ENCODE results near the gene CPNE5. TPM values are rescaled to one million over a fixed set of nuclear protein-coding genes. Genes with fewer than 3 reads are reported as not detected.
A peak's percentile ranks its signal among the peaks of the same experiment; 100 is the strongest.

The CPNE5 gene
- total RNA-seq, 1 donor: not detected

- no peak overlapping the region for H3K4me2 ChIP-seq (ENCODE audit: insufficient read depth, low read length)
- peak; percentile 37 for DNase-seq (ENCODE audit: insufficient read length, low spot score, missing footprints)
- no peak for TF ChIP-seq CTCF (IDR thresholded peaks at IDR 0.05; ENCODE audit: extremely low read depth, low read depth, low read length)
- no peaks in the 10 kb centered on the region for H4K20me1 ChIP-seq (ENCODE audit: insufficient read depth, low read length)
- no peaks in the 10 kb centered on the region for H3K36me3 ChIP-seq (ENCODE audit: insufficient read depth, low read length)
- H3K9me3 ChIP-seq (ENCODE audit: low read depth, low read length): no peaks in the 10 kb centered on the region
- H3K79me2 ChIP-seq (ENCODE audit: insufficient read depth, low read length): no peaks in the 10 kb centered on the region
- H3K4me3 ChIP-seq (ENCODE audit: insufficient read depth, low read length): no peak overlapping the region
- H3K27me3 ChIP-seq (ENCODE audit: insufficient read depth, low read length): no peaks in the 10 kb centered on the region
- no peaks in the 10 kb centered on the region for H3K4me1 ChIP-seq (ENCODE audit: insufficient read depth, low read length)
- no peak overlapping the region for H2AFZ ChIP-seq (ENCODE audit: low read length)
- H3K27ac ChIP-seq (ENCODE audit: low read depth, low read length): no peak overlapping the region
These were observed 123.8 kb downstream of the CPNE5 start for GRCh38 chr6:36715469-36715868.

GRCh38 chr6:36714511-36714910 lies 124.7 kb downstream of the CPNE5 start:
- Histone ChIP-seq H2AFZ (ENCODE audit: low read length) (no peak overlapping the region), H3K27ac (ENCODE audit: low read depth, low read length) (no peak overlapping the region), H3K4me2 (ENCODE audit: insufficient read depth, low read length) (no peak overlapping the region), H3K36me3 (ENCODE audit: insufficient read depth, low read length) (no peaks in the 10 kb centered on the region), H4K20me1 (ENCODE audit: insufficient read depth, low read length) (no peaks in the 10 kb centered on the region), H3K79me2 (ENCODE audit: insufficient read depth, low read length) (no peaks in the 10 kb centered on the region), H3K4me3 (ENCODE audit: insufficient read depth, low read length) (no peak overlapping the region), H3K9me3 (ENCODE audit: low read depth, low read length) (no peaks in the 10 kb centered on the region), H3K27me3 (ENCODE audit: insufficient read depth, low read length) (no peaks in the 10 kb centered on the region), H3K4me1 (ENCODE audit: insufficient read depth, low read length) (no peaks in the 10 kb centered on the region)
- no peak for DNase-seq (ENCODE audit: insufficient read length, low spot score, missing footprints)
- no peak for TF ChIP-seq CTCF (IDR thresholded peaks at IDR 0.05; ENCODE audit: extremely low read depth, low read depth, low read length)

GRCh38 chr6:36713846-36714245 lies 125.4 kb downstream of the CPNE5 start:
- Histone ChIP-seq H3K79me2 (ENCODE audit: insufficient read depth, low read length) (no peaks in the 10 kb centered on the region), H3K9me3 (ENCODE audit: low read depth, low read length) (no peaks in the 10 kb centered on the region), H2AFZ (ENCODE audit: low read length) (no peak overlapping the region), H3K4me1 (ENCODE audit: insufficient read depth, low read length) (no peaks in the 10 kb centered on the region), H3K4me3 (ENCODE audit: insufficient read depth, low read length) (no peak overlapping the region), H3K27me3 (ENCODE audit: insufficient read depth, low read length) (no peaks in the 10 kb centered on the region), H3K27ac (ENCODE audit: low read depth, low read length) (no peak overlapping the region), H3K36me3 (ENCODE audit: insufficient read depth, low read length) (no peaks in the 10 kb centered on the region), H3K4me2 (ENCODE audit: insufficient read depth, low read length) (no peak overlapping the region), H4K20me1 (ENCODE audit: insufficient read depth, low read length) (no peaks in the 10 kb centered on the region)
- no peak for TF ChIP-seq CTCF (IDR thresholded peaks at IDR 0.05; ENCODE audit: extremely low read depth, low read depth, low read length)
- no peak for DNase-seq (ENCODE audit: insufficient read length, low spot score, missing footprints)

GRCh38 chr6:36712816-36713215 lies 126.4 kb downstream of the CPNE5 start:
- TF ChIP-seq CTCF (IDR thresholded peaks at IDR 0.05; ENCODE audit: extremely low read depth, low read depth, low read length): no peak
- Histone ChIP-seq H3K36me3 (ENCODE audit: insufficient read depth, low read length) (no peaks in the 10 kb centered on the region), H3K9me3 (ENCODE audit: low read depth, low read length) (no peaks in the 10 kb centered on the region), H3K27ac (ENCODE audit: low read depth, low read length) (no peak overlapping the region), H3K4me2 (ENCODE audit: insufficient read depth, low read length) (no peak overlapping the region), H3K79me2 (ENCODE audit: insufficient read depth, low read length) (no peaks in the 10 kb centered on the region), H3K27me3 (ENCODE audit: insufficient read depth, low read length) (no peaks in the 10 kb centered on the region), H3K4me3 (ENCODE audit: insufficient read depth, low read length) (no peak overlapping the region), H3K4me1 (ENCODE audit: insufficient read depth, low read length) (no peaks in the 10 kb centered on the region), H2AFZ (ENCODE audit: low read length) (no peak overlapping the region), H4K20me1 (ENCODE audit: insufficient read depth, low read length) (no peaks in the 10 kb centered on the region)
- DNase-seq (ENCODE audit: insufficient read length, low spot score, missing footprints): no peak
